NCI-H2081 (cell line): ENCODE data around the gene NCF1.
"Not testable (repeated sequence)": the region's sequence is repeated elsewhere in the genome, so short reads cannot be mapped to it uniquely, and the experiment has no call there.

Experiments
- DNase-seq, 2 experiments: peaks; one replicate each; lab custom pipeline; 2025; lab: John Stamatoyannopoulos, UW

NCF1 gene

DNA sequence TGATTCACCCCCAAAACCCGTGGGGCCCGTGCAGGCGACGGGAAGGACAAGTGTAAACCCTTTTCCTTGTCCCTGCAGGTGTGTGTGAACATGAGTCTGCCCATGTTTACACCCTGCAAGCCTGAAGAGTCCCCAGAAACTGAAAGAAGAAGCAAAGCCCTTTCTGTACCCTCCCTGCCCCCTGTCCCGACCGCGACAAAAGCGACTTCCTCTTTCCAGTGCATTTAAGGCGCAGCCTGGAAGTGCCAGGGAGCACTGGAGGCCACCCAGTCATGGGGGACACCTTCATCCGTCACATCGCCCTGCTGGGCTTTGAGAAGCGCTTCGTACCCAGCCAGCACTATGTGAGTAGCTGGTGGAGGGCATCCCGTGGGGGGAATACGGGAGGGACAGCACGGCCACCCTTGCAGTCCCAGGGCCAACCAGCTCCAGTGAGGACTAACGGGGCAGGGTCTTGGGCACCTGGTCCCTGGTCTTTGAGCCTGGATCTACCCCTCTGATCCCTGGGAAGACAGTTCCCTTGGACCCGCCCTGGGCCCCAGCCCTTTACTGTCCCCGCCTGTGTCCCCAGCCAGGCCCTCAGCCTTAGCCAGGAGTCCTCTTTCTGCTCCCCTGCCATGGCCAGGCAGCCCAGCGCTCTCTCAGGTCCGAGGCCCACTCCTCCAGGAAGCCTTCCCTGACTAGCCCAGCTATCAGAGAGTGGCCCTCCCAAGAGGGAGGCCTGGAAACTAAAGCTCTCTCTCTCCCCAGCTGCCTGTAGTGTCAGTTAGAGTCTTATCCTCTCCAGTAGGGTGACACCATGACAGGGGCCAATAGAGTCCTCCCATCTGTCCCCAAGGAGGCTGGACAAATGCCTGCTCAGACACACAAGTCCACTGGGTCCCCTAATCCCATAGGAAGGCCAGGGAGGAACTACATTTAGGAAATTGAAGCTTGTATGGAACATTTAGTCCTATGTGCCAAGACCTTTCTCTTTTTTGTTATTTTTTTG lies at the start of gene NCF1:
Gene NCF1, plus strand, starts transcription at position 252 of the 991 bp plus-strand sequence. Its CDS starts 21 bp downstream, at position 273.
- DNase-seq: not testable (repeated sequence)

DNA sequence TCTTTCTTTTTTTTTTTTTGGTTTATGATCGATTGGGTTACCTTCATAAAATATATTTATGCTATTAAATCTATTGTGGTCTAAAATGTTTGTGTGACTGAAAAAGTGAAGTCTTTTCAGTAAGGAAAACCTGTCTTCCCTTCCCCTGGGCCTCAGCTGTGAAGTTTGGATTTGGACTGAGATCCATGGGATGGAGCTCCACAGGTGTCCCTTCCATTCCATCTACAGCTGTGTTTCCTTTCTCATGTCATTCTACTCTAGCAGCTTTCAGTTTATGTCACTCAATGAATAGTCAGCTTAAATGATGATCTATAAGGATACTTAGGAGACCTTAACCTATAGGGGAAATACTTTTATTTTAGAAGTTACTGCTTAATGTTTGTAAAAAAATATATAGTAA lies 48.0 kb upstream of the NCF1 start:
- no peak for DNase-seq

- DNase-seq: no peak
Observed at GRCh38 chr7:74726309-74727101, 47.3 kb upstream of the NCF1 start.

- DNase-seq: not testable (repeated sequence)
Observed at GRCh38 chr7:74728686-74729085, 45.1 kb upstream of the NCF1 start.

DNA sequence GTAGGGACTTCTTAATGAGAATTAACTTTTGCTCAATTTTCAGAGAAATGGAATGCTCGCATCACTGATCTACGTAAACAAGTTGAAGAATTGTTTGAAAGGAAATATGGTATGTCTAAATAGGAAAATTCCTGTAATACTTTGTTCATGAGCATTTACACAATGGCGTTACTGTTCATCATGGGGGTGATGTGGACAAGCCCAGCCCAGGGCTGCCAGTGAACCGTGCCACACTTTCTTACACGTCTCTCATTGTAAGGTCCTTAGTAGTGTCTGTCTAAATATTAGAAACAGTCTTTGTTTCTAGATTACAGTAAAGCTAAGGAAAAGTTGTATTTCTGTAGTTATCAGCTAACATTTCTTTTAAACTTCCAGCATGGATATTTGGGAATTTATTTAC lies 43.6 kb upstream of the NCF1 start:
- not testable (repeated sequence) for DNase-seq

DNA sequence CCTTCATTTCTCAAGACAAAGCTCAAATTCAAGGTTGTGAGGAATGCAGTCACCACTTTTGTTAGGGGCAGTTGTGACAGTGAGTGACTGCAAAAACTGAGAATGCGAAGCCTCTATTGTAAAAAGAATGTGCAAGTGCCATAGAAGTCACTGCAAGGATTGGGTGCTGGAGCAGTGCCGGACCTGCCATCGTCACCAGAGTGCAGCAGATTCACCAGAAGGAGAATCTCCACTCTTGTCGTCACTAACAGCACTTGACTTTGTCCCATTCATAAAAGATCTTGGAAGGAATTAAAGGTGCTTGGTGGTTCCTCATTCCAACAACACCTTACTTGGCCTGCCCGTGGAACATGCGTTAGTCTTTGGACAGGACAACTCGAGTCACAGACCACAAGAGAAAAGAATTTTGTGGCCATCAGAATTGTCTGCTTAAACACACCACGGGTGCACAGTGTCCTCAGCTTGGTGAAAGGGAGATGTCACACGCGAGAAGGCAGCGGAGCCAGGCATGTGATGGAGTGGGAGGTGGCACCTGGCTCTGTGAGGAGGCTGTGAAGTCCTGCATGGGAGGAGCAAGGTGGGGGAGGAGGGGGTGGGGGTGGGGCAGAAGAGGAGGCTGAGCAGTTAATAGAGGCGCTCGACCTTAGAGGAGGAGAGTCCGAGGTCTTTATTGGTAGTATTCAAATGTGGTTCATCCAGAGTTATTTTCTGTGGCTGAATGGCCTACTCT lies 33.7 kb upstream of the NCF1 start:
- not testable (repeated sequence) for DNase-seq

DNA sequence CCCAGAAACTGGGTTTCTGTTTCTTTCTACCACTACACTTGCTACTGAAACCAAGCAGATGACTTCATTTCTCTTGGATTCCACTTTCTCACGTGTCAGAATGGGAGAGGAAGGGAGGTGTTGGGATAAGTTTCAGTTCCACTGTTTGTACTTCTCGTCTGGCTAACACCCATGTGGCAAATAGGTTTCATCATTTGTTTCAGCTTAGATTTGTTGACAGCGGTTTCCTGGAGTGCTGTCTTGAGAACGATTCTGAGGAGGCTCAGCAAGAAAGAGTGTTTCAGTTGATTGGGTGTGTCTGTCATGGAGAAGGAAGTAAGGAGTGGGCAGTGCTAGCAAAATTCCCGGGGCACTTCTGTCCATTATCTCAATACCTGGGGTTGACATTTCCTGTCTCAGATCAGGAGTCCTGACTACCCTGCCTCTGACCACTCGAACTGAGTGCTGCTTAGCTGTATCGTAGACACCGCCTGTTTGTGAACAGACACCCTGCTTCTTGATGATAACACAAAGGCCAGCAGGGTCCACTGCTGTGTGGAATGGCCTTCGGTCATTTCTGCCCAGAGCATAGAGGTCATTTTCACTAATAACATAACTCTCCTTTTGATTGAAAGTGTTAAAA lies 29.8 kb upstream of the NCF1 start:
- DNase-seq: not testable (repeated sequence)

DNA sequence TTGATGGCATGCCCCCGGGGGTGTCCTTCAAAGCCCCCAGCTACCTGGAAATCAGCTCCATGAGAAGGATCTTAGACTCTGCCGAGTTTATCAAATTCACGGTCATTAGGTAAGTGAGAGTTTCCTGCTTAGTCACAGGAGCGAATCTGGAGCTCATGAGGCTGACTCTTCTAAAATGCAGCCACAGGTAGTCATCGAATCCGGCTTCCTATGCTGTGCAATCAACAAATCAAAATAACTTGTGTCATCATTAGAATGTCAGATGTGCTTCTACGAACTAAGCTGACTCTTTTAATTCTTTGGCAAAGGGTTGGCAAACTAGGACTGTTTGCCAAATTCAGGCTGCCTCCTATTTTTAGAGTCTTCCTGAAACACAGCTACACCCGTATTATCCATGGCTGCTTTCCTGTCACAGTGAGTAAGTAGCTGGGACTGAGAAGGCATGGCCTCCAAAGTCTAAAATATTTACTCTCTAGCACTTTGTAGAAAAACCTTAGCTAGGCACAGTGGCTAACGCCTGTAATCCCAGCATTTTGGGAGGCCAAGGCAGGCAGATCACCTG lies 19.8 kb upstream of the NCF1 start:
- DNase-seq: not testable (repeated sequence)

- not testable (repeated sequence) for DNase-seq
Observed at GRCh38 chr7:74756673-74757072, 17.1 kb upstream of the NCF1 start.

DNA sequence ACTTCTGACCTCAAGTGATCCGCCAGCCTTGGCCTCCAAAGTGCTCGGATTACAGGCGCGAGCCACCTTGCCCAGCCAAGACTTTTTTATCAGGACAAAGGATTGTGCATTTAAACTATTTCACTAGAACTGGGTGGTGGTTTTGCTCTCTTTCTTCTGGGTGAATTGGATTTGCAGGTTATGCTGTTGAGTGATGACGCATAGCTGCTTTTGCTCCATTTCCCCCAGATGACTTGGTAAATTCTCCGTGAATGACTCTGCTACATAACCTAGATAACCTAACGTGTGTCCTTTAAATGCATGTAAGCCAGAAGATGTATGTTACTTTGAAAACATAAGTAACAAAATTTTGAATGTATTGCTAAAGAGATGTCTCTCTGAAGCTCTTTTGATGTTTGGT lies 15.5 kb upstream of the NCF1 start:
- DNase-seq: not testable (repeated sequence)

DNA sequence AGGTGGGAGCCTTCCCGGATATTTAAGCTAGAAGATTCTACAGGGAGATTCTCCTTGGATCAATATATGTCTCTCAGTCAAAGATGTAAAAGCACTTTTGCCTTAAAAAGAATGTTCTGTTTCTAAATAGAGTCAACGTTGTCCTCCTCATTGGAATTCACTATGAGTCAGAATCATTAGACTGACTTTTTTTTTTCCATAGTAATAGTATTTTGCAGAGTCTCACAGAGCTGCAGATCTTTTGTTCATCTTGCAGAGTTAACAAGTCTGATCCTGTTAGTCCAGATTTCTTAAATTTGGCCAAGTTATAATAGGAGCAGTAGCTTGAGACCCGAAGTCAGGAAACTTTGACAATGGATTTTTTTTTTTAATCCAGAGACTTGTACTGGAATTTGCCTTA lies 14.8 kb upstream of the NCF1 start:
- DNase-seq: not testable (repeated sequence)

DNA sequence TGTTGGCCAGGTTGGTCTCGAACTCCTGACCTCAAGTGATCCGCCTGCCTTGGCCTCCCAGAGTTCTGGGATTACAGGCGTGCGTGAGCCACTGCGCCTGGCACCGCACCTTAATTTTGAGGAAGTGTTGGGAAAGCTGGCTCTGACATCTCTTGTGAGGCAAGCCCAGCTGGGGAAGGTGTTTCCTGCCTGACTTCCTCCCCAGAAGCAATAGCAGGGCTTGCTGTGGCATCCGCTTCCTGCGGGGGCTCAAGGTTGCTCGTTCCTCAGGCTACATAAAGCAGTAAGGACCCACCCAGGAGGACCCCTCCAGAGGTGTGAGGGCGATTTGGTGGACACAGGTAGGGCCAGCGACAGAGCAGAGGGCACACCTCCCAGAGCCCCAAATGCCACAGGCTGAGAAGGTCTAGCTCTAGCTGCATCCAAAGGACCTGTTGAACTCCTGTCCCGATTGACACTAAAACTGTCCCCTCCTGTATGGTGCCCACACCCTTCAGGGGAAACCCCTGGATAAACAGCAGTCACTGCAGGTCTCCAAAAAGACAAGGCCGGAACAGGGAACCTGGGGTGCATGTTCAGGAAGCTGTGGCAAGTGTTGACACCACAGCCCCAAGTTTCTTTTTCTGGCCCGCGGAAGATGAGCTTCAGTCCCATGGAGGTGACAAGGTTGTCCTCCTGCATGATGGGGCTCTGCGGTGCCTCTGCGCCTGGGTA lies 8.4 kb upstream of the NCF1 start:
- DNase-seq: not testable (repeated sequence)

DNA sequence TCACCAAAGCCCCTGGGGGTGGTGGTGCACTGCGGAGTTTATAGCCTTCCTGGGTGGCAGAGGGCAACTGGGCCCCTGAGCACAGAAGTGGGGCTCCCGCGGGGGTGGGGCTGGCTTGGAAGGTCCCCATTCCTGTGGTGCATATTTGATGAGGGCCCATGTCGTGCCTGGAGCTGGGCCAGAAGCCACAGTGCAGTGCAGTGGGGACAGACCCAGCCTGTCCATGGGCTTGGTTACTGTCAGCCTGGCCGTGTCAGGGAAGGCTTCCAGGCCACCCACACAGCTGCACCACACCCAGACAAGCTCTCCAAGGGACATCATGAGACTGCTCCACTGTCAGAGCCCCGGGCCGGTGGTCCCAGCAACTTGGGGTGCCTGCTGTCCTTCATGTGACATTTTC lies 7.3 kb upstream of the NCF1 start:
- not testable (repeated sequence) for DNase-seq

DNA sequence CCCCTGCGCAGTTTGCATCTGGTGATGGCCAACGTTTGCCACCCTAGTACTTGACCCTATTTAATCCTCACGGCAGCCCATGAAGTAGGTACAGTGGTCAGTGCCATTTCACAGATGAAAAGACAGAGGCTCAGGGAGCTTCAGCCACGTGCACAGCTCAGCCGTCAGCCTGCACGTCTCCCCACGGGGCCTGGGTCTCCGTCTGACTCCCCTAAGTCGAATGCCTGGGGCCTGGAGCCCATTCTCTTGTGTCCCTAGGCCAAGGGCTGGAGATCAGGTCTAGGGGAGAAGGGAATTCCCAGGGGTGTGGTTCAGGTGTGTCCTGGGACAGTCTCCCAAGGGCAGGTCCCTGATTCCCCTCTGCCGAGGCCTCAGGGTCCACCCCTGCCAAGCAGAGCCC lies 6.8 kb upstream of the NCF1 start:
- DNase-seq: not testable (repeated sequence)

DNA sequence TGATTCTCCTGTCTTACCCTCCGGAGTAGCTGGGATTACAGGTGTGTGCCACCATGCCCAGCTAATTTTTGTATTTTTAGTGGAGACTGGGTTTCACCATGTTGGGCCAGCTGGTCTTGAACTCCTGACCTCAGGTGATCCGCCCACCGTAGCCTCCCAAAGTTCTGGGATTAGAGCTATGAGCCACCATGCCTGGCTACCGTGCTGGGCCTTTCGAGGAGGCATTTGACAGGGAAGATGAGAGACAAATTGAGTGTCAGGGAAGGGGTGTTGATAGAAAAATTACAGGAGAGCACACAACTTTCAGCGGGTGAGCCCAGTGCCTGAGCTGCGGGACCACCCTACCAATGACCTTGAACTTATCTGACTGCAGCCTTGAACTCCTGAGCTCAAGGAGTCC lies 3.7 kb upstream of the NCF1 start:
- DNase-seq: not testable (repeated sequence)

DNA sequence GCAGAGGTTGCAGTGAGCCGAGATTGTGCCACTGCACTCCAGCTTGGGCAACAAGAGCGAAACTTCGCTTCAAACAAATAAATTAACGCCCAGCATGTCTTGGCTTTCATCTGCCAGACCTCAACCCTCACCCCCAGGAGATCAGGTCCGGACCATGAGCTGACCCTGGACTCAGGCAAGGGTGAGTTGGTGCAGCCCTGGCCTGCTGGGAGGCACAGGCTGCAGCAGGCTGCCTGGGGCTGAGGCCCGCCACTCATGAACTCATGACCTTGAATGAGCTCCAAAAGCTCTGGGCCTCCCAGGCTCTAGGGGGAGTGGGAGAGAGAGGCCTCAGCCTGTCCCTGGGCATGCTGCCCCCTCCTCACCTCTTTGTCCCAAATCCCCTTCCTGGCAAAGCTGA lies 1.7 kb upstream of the NCF1 start:
- not testable (repeated sequence) for DNase-seq

DNA sequence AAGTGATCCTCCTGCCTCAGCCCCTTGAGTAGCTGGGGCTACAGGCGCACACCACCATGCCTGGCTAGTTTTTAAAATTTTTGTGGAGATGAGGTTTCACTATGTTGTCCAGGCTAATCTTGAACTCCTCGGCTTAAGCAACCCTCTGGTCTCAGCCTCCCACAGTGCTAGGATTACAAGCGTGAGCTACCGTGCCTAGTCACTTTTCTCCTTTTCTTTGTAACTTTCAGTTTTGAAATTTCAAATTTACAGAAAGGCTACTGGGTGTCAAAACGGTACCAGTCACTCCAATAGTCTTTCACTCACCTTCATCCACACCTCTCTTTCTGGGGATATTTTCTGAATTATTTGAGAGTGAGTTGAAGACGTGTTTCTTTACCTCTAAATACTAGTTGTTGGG lies 1.3 kb downstream of the NCF1 start:
- not testable (repeated sequence) for DNase-seq

DNA sequence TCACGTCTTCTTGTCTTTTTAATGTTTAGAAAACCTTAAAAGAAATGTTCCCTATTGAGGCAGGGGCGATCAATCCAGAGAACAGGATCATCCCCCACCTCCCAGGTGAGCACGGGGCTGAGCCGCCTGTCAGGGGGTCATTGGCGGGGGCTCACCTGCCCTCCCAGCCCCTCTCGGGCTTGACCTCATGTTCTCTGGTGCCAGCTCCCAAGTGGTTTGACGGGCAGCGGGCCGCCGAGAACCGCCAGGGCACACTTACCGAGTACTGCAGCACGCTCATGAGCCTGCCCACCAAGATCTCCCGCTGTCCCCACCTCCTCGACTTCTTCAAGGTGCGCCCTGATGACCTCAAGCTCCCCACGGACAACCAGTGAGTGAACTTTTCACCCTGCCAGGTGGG lies 5.2 kb downstream of the NCF1 start:
- DNase-seq: not testable (repeated sequence)

- not testable (repeated sequence) for DNase-seq
Observed at GRCh38 chr7:74781746-74782145, 7.9 kb downstream of the NCF1 start.

GRCh38 chr7:74783595-74783994 lies 9.8 kb downstream of the NCF1 start:
- DNase-seq: not testable (repeated sequence)
